ENCODE measurements around the gene FRAS1. TPM values are rescaled to one million over a fixed set of nuclear protein-coding genes. Genes with fewer than 3 reads are reported as not detected.

The FRAS1 gene
- total and polyA plus RNA-seq, 9 of the 15 experiments (the other 6 are each of a cell fraction or from before 2014, with no cell fraction given) = under 0.01 to 0.11 (median 0.04) TPM; not detected in 2

DNA sequence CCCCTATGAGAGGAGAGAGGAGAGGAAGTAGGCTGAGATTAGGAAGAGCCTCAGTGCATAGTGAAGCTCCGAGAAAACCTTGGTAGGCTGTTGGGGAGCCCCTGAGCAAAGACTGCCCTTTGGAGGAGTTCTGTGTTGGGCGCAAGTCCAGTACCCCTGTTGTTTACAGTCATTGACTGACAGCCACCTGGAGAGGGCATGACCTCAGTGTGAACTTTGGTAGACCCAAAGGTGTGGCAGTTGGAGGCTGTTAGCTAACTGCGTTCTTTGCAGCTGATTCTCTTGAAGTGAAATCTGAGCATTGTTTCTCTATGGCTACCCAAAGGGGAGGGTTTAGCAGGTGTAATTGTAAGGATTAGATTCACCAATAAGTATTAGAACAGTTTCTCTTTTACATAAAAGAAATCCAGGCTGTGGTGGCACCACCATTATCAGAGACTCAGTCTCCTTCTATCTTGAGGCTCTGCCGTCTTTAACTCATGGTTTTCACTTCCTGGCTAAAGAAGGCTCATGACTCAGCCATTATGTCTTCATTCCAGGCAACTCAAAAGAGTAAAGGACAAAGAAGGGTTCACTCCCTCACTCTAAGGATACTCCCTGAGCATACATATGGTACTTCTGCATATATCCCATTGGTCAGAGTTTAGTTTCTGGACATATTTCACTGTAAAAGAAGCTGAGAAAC, 527.9 kb downstream of the FRAS1 start (continued):
- TF ChIP-seq, protein P1, sequence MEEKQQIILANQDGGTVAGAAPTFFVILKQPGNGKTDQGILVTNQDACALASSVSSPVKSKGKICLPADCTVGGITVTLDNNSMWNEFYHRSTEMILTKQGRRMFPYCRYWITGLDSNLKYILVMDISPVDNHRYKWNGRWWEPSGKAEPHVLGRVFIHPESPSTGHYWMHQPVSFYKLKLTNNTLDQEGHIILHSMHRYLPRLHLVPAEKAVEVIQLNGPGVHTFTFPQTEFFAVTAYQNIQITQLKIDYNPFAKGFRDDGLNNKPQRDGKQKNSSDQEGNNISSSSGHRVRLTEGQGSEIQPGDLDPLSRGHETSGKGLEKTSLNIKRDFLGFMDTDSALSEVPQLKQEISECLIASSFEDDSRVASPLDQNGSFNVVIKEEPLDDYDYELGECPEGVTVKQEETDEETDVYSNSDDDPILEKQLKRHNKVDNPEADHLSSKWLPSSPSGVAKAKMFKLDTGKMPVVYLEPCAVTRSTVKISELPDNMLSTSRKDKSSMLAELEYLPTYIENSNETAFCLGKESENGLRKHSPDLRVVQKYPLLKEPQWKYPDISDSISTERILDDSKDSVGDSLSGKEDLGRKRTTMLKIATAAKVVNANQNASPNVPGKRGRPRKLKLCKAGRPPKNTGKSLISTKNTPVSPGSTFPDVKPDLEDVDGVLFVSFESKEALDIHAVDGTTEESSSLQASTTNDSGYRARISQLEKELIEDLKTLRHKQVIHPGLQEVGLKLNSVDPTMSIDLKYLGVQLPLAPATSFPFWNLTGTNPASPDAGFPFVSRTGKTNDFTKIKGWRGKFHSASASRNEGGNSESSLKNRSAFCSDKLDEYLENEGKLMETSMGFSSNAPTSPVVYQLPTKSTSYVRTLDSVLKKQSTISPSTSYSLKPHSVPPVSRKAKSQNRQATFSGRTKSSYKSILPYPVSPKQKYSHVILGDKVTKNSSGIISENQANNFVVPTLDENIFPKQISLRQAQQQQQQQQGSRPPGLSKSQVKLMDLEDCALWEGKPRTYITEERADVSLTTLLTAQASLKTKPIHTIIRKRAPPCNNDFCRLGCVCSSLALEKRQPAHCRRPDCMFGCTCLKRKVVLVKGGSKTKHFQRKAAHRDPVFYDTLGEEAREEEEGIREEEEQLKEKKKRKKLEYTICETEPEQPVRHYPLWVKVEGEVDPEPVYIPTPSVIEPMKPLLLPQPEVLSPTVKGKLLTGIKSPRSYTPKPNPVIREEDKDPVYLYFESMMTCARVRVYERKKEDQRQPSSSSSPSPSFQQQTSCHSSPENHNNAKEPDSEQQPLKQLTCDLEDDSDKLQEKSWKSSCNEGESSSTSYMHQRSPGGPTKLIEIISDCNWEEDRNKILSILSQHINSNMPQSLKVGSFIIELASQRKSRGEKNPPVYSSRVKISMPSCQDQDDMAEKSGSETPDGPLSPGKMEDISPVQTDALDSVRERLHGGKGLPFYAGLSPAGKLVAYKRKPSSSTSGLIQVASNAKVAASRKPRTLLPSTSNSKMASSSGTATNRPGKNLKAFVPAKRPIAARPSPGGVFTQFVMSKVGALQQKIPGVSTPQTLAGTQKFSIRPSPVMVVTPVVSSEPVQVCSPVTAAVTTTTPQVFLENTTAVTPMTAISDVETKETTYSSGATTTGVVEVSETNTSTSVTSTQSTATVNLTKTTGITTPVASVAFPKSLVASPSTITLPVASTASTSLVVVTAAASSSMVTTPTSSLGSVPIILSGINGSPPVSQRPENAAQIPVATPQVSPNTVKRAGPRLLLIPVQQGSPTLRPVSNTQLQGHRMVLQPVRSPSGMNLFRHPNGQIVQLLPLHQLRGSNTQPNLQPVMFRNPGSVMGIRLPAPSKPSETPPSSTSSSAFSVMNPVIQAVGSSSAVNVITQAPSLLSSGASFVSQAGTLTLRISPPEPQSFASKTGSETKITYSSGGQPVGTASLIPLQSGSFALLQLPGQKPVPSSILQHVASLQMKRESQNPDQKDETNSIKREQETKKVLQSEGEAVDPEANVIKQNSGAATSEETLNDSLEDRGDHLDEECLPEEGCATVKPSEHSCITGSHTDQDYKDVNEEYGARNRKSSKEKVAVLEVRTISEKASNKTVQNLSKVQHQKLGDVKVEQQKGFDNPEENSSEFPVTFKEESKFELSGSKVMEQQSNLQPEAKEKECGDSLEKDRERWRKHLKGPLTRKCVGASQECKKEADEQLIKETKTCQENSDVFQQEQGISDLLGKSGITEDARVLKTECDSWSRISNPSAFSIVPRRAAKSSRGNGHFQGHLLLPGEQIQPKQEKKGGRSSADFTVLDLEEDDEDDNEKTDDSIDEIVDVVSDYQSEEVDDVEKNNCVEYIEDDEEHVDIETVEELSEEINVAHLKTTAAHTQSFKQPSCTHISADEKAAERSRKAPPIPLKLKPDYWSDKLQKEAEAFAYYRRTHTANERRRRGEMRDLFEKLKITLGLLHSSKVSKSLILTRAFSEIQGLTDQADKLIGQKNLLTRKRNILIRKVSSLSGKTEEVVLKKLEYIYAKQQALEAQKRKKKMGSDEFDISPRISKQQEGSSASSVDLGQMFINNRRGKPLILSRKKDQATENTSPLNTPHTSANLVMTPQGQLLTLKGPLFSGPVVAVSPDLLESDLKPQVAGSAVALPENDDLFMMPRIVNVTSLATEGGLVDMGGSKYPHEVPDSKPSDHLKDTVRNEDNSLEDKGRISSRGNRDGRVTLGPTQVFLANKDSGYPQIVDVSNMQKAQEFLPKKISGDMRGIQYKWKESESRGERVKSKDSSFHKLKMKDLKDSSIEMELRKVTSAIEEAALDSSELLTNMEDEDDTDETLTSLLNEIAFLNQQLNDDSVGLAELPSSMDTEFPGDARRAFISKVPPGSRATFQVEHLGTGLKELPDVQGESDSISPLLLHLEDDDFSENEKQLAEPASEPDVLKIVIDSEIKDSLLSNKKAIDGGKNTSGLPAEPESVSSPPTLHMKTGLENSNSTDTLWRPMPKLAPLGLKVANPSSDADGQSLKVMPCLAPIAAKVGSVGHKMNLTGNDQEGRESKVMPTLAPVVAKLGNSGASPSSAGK (IDR thresholded peaks at IDR 0.05) = peak; percentile 30; the same call in 1 of the 2 replicates
- no peak for TF ChIP-seq CHD2 (IDR thresholded peaks at IDR 0.05; ENCODE audit: low read depth, low read length)
- TF ChIP-seq SMC3 (conservative IDR thresholded peaks at IDR 0.05; ENCODE audit: insufficient read depth, low read depth, low read length) = no peak
